CD14-positive monocyte (primary cell): ENCODE data around the gene CYB561D1. TPM values are rescaled to one million over a fixed set of nuclear protein-coding genes. Genes with fewer than 3 reads are reported as not detected.

Source experiments
- DNase-seq, 3 donors: peaks; one replicate each; pipeline ENCODE4 v3.0.0-alpha.2; 2011 to 2022
- H2AFZ ChIP-seq: 2 replicates; pipeline ENCODE4 v1.6.0; 2012; ENCODE audit warnings: mild to moderate bottlenecking, low read depth, low read length, inconsistent platforms; ENCODE audit not compliant: insufficient read depth, poor library complexity, severe bottlenecking
- H3K27ac ChIP-seq, 2 donors: 1 replicate in 1 of 2; 2 replicates in 1 of 2; pipeline ENCODE4 v1.5.1; 2012 to 2013; ENCODE audit warnings: low read length in 2 of 2, control low read depth in 1 of 2, inconsistent platforms in 1 of 2, low read depth in 1 of 2, mild to moderate bottlenecking in 1 of 2
- H3K27me3 ChIP-seq, 2 donors: one replicate each; pipeline versions ENCODE4 v1.6.0 to v1.6.1; 2011 to 2013; ENCODE audit warnings: low read length in 2 of 2; ENCODE audit not compliant: control insufficient read depth in 2 of 2, insufficient read depth in 2 of 2
- H3K36me3 ChIP-seq, 2 donors: replicated peaks in 1 of 2; 1 replicate in 1 of 2; 2 replicates in 1 of 2; pipeline versions ENCODE4 v1.5.1 to v1.6.1; 2012 to 2013; ENCODE audit warnings: low read length in 2 of 2, control low read depth in 1 of 2, inconsistent platforms in 1 of 2, mild to moderate bottlenecking in 1 of 2; ENCODE audit not compliant: insufficient read depth in 2 of 2, control insufficient read depth in 1 of 2
- H3K4me1 ChIP-seq, 2 donors: 1 replicate in 1 of 2; 2 replicates in 1 of 2; pipeline versions ENCODE4 v1.5.1 to v1.6.1; 2012 to 2013; ENCODE audit warnings: low read length in 2 of 2, control low read depth in 1 of 2, inconsistent platforms in 1 of 2, mild to moderate bottlenecking in 1 of 2, moderate library complexity in 1 of 2; ENCODE audit not compliant: insufficient read depth in 2 of 2, control insufficient read depth in 1 of 2
- H3K4me2 ChIP-seq: replicated peaks from 2 replicates; pipeline ENCODE3; 2012; ENCODE audit warnings: low read length, moderate library complexity, mild to moderate bottlenecking; ENCODE audit not compliant: poor library complexity, severe bottlenecking; ENCODE audit errors: extremely low read depth
- H3K4me3 ChIP-seq, 3 experiments: fragments of 200-600 bp in 1 of 3; sonication (generic) in 1 of 3; replicated peaks in 1 of 3; 1 replicate in 2 of 3; 2 replicates in 1 of 3; pipeline ENCODE4 v1.5.1; 2011 to 2013; ENCODE audit warnings: low read length in 3 of 3, mild to moderate bottlenecking in 3 of 3, control low read depth in 2 of 3, low read depth in 2 of 3, inconsistent platforms in 1 of 3, moderate library complexity in 1 of 3
- H3K79me2 ChIP-seq: 2 replicates; pipeline ENCODE4 v1.6.0; 2012; ENCODE audit warnings: mild to moderate bottlenecking, control low read depth, inconsistent platforms, low read length, moderate library complexity; ENCODE audit not compliant: insufficient read depth
- H3K9ac ChIP-seq: 2 replicates; pipeline ENCODE4 v1.6.0; 2017; ENCODE audit warnings: low read length, mild to moderate bottlenecking; ENCODE audit not compliant: insufficient read depth, poor library complexity, severe bottlenecking
- H3K9me3 ChIP-seq, 2 donors: replicated peaks in 1 of 2; 1 replicate in 1 of 2; 2 replicates in 1 of 2; pipeline versions ENCODE4 v1.5.1 to v1.6.1; 2012 to 2013; ENCODE audit warnings: low read length in 2 of 2, control low read depth in 1 of 2; ENCODE audit not compliant: control insufficient read depth in 1 of 2, insufficient read depth in 1 of 2
- H4K20me1 ChIP-seq: 2 replicates; pipeline ENCODE4 v1.6.0; 2012; ENCODE audit warnings: mild to moderate bottlenecking, low read length, control low read depth, moderate library complexity; ENCODE audit not compliant: insufficient read depth
- H3K27ac Mint-ChIP-seq, 7 donors: one replicate each; pipeline ENCODE4 v1.8.0; 2020; ENCODE audit warnings: mild to moderate bottlenecking in 7 of 7, mixed read lengths in 7 of 7, moderate library complexity in 6 of 7, inconsistent platforms in 2 of 7
- H3K27me3 Mint-ChIP-seq, 3 donors: one replicate each; pipeline ENCODE4 v1.8.0; 2021 to 2022; ENCODE audit warnings: low read depth in 3 of 3, mild to moderate bottlenecking in 3 of 3, mixed read lengths in 3 of 3, moderate library complexity in 3 of 3, inconsistent platforms in 1 of 3
- H3K36me3 Mint-ChIP-seq, 2 donors: one replicate each; pipeline ENCODE4 v1.8.0; 2020; ENCODE audit warnings: mixed read lengths in 2 of 2, inconsistent platforms in 1 of 2, mild to moderate bottlenecking in 1 of 2
- H3K4me1 Mint-ChIP-seq: one replicate; pipeline ENCODE4 v1.8.0; 2020; ENCODE audit warnings: mild to moderate bottlenecking, mixed read lengths
- H3K4me3 Mint-ChIP-seq, 2 donors: one replicate each; pipeline ENCODE4 v1.8.0; 2020; ENCODE audit warnings: mild to moderate bottlenecking in 2 of 2, mixed read lengths in 2 of 2, moderate library complexity in 1 of 2
- H3K9me3 Mint-ChIP-seq, 7 donors: one replicate each; pipeline ENCODE4 v1.8.0; 2020 to 2022; ENCODE audit warnings: mixed read lengths in 7 of 7, mild to moderate bottlenecking in 6 of 7, moderate library complexity in 6 of 7, inconsistent platforms in 2 of 7
- CTCF ChIP-seq: fragments of 200-600 bp; IDR thresholded peaks from one replicate; pipeline ENCODE4 v1.8.0; 2022; ENCODE audit warnings: antibody characterized with exemption, mild to moderate bottlenecking
- WGBS: methylation state at CpG from one replicate; pipeline ENCODE4 v1.1.5; 2013; ENCODE audit warnings: missing lambda C conversion rate; ENCODE audit not compliant: insufficient coverage; 5-methylcytosine and 5-hydroxymethylcytosine counted together
- intact Hi-C, 2 donors: fragments of 100-400 bp; cut with micrococcal nuclease; formaldehyde crosslinking; loops; one replicate each; pipeline versions ENCODE4 v1.15.0 to v1.15.1; 2023
- polyA plus RNA-seq, 3 donors: library from polyadenylated mRNA; depleted of rRNA in 1 of 3; unstranded in 2 of 3; stranded (reverse) in 1 of 3; fragments of 300-500 nt in 2 of 3; fragments of >200 nt in 1 of 3; fragmentation: Illumina TruSeq in 2 of 3; gene quantifications; 1 replicate in 2 of 3; 2 replicates in 1 of 3; pipeline ENCODE4 v1.2.3, GENCODE V29; 2012 to 2021

The CYB561D1 gene
- polyA plus RNA-seq, 3 donors, result 1.4 to 13.2 (median 4.2) TPM

GRCh38 chr1:109523706-109524105 is 29.8 kb downstream of the CYB561D1 start:
- no peak for DNase-seq
- Histone ChIP-seq H3K27ac (no peak overlapping the region), H3K36me3 (no peaks in the 10 kb centered on the region), H3K4me3 (no peak overlapping the region), H2AFZ (no peak overlapping the region), H3K9ac (no peak overlapping the region), H4K20me1 (no peaks in the 10 kb centered on the region), H3K79me2 (no peaks in the 10 kb centered on the region), H3K9me3 (no peaks in the 10 kb centered on the region), H3K4me1 (no peaks in the 10 kb centered on the region), H3K4me2 (no peak overlapping the region), H3K27me3 (no peaks in the 10 kb centered on the region)
- peaks cover 4 to 6% (median 5%) of the 10 kb centered on the region in 3 donors for H3K27me3 Mint-ChIP-seq
- peaks cover under 1% of the 10 kb centered on the region for H3K4me1 Mint-ChIP-seq
- H3K27ac Mint-ChIP-seq, result no peak overlapping the region
- H3K9me3 Mint-ChIP-seq, result peaks cover 0 to 1% (median 0%) of the 10 kb centered on the region in 7 donors
- no peak overlapping the region for H3K4me3 Mint-ChIP-seq
- WGBS, result no CpG with 5 or more reads among the region's 2 CpGs
- no peak for TF ChIP-seq CTCF
- no peaks in the 10 kb centered on the region for H3K36me3 Mint-ChIP-seq
- intact Hi-C loops, result loop anchor here in 1 of 2 donors (10.0 kb wide), 1 partner anchor 89 kb away; no protein-coding TSS in a partner anchor

GRCh38 chr1:109527098-109527811 is 33.4 kb downstream of the CYB561D1 start:
- H3K27ac ChIP-seq, result no peak overlapping the region
- intact Hi-C loops, result loop anchor here in 1 of 2 donors (10.0 kb wide), 1 partner anchor 92 kb away; no protein-coding TSS in a partner anchor
- no peak overlapping the region for H3K4me3 ChIP-seq
- no peaks in the 10 kb centered on the region for H3K36me3 Mint-ChIP-seq
- no peaks in the 10 kb centered on the region for H3K9me3 Mint-ChIP-seq
- no peak overlapping the region for H3K9ac ChIP-seq
- H3K36me3 ChIP-seq, result no peaks in the 10 kb centered on the region
- no peak for TF ChIP-seq CTCF
- H3K27me3 Mint-ChIP-seq, result peaks cover 2 to 8% (median 3%) of the 10 kb centered on the region in 3 donors
- no peak overlapping the region for H3K4me3 Mint-ChIP-seq
- no peak for DNase-seq
- H3K4me2 ChIP-seq, result no peak overlapping the region
- H4K20me1 ChIP-seq, result no peaks in the 10 kb centered on the region
- peaks cover 3 to 4% of the 10 kb centered on the region in 2 donors for H3K4me1 ChIP-seq
- H3K27ac Mint-ChIP-seq, result no peak overlapping the region
- no peaks in the 10 kb centered on the region for H3K9me3 ChIP-seq
- 90% methylated on average over 9 of the region's 14 CpGs for WGBS
- no peak overlapping the region for H2AFZ ChIP-seq
- H3K79me2 ChIP-seq, result no peaks in the 10 kb centered on the region
- H3K27me3 ChIP-seq, result no peaks in the 10 kb centered on the region
- H3K4me1 Mint-ChIP-seq, result peaks cover 3% of the 10 kb centered on the region
